NB4 (cell line): ENCODE measurements around the gene DYSF.

ENCODE experiments used
- DNase-seq: peaks from one replicate; pipeline ENCODE4 v3.0.0; 2010; ENCODE audit warnings: low read depth
- H3K4me3 ChIP-seq: one replicate; pipeline ENCODE4 v1.5.1; 2011; ENCODE audit warnings: mild to moderate bottlenecking, low read depth, low read length, moderate library complexity
- MYC ChIP-seq: IDR thresholded peaks from 2 replicates; pipeline ENCODE4 v1.6.1; 2011; ENCODE audit warnings: low read depth, low read length
- POLR2A ChIP-seq: IDR thresholded peaks from 2 replicates; pipeline ENCODE4 v1.6.1; 2011; ENCODE audit warnings: mild to moderate bottlenecking; ENCODE audit not compliant: insufficient read length; ENCODE audit errors: extremely low read depth
- TF ChIP-seq, protein P1 (sequence below): IDR thresholded peaks from 2 replicates; pipeline ENCODE4 v1.6.1; 2011; ENCODE audit warnings: low read depth, low read length
- TF ChIP-seq, protein P2 (sequence below): IDR thresholded peaks from one replicate; pipeline ENCODE4 v1.5.1; 2012; ENCODE audit warnings: low read depth, low read length

DYSF gene

DNA sequence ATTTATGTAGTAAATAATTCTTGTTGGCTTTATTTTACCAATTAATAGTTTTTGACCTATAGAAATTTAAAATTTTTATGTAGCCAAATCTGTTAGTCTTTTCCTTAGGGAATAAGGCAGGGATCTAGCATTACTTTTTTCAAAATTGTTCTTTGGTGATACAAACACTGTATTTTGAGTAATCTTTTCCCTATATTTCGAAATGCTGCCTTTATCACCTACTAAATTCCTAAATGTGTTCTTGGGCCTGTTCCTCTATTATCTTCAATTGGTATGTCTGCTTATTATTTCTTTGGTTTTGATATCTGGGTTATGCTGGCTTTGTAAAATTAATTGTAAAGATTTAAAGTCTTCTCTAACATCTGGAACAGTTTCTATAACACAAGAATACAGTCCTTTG is 87.5 kb downstream of the DYSF start:
- TF ChIP-seq, protein P1, sequence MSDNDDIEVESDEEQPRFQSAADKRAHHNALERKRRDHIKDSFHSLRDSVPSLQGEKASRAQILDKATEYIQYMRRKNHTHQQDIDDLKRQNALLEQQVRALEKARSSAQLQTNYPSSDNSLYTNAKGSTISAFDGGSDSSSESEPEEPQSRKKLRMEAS, result no peak
- TF ChIP-seq, protein P2, sequence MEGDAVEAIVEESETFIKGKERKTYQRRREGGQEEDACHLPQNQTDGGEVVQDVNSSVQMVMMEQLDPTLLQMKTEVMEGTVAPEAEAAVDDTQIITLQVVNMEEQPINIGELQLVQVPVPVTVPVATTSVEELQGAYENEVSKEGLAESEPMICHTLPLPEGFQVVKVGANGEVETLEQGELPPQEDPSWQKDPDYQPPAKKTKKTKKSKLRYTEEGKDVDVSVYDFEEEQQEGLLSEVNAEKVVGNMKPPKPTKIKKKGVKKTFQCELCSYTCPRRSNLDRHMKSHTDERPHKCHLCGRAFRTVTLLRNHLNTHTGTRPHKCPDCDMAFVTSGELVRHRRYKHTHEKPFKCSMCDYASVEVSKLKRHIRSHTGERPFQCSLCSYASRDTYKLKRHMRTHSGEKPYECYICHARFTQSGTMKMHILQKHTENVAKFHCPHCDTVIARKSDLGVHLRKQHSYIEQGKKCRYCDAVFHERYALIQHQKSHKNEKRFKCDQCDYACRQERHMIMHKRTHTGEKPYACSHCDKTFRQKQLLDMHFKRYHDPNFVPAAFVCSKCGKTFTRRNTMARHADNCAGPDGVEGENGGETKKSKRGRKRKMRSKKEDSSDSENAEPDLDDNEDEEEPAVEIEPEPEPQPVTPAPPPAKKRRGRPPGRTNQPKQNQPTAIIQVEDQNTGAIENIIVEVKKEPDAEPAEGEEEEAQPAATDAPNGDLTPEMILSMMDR, result no peak
- TF ChIP-seq MYC (no peak), POLR2A (no peak)
- H3K4me3 ChIP-seq, result no peak overlapping the region
- no peak for DNase-seq

DNA sequence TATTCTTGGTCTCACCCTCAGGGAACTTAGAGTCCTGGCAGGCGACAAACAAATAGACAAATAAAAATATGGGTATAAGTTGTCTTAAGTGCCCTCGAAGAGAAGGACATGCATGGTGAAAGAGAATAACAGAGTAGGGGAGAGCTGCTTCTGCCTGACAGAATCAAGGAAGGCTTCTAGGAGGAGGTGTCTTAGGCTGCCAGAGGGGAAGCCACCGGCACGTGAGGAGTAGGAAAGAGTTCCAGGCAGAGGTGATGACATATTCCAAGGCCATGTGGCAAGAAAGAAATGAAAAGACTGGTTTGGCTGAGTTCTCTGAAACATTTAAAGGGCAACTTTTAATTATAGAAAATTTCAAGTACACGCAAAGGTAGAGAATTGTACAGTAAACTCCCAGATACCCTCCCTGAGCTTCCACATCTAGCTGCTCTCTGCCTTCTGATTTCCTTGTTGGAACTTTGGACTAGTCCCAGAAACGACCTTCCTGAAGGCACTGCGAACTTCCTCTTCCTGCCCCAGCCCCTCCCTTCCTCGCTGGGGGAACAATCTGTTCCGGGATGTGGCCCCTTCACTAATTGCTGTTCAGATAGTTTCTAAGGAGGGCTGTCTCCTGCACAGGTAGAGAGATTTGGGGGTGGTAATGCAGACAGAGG is 91.7 kb downstream of the DYSF start:
- TF ChIP-seq, protein P2, result no peak
- H3K4me3 ChIP-seq, result no peak overlapping the region

DNA sequence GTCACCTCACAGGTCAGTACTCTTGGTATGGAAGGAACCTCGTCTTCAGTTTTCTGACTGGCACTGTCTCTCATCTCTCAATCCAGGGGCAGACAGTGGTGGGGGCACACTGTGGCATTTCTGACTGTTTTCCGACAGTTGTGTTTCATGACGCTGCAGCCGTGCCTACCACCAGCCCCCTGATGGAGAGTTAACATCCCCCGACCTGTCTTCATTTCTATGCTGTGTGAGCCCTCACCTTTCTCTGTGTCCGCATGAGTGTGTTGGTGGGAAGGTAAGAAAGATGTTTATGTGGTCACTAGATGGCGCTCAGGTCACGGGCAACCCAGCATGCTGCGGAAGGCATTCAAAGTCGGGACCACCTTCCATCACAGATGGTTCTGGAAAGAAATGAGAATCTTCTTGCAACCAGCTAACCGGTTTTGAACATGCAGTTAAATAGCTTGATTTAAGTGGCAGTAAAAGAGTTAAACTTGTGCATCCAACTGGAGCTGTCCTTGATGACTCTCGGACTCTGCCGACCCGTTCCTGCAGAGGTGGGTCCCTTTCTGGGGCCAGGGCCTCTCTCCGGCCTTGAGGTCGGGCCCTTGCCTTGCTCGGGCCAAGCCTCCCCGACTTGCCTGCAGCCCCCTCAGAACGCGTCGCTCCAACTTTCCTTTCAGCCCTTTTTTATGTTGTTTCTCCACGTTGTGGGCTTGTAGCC is 92.4 kb downstream of the DYSF start:
- TF ChIP-seq, protein P2, result peak; percentile 67
- no peak for TF ChIP-seq POLR2A
- TF ChIP-seq, protein P1, result peak; percentile 45; the same call in 1 of the 2 replicates
- peak; percentile 34; the same call in 1 of the 2 replicates for TF ChIP-seq MYC
- peak; percentile 79 for DNase-seq
- no peak overlapping the region for H3K4me3 ChIP-seq

More for the DNA sequence above, 91.7 kb downstream of the DYSF start:
- no peak for DNase-seq

DNA sequence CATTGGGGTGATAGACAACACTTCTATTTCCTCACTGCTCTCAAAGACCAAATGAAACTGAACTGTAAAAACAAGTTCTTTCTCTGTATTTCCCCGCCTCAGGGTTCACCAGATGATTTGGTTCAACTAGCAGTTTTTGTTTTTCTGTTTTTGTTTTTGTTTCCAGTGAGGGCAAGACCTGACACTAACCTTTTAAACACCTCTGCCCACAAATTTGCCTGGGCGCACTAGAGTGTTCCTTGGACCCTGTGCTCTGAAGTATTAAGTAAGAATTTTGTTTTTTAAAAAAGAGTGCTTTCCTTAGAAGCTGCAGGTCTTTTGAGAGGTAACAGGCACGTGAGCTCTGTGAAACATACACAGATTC is 92.9 kb downstream of the DYSF start:
- TF ChIP-seq, protein P2, result no peak
- TF ChIP-seq POLR2A (no peak), MYC (no peak)
- TF ChIP-seq, protein P1, result no peak
- no peak overlapping the region for H3K4me3 ChIP-seq
- no peak for DNase-seq

DNA sequence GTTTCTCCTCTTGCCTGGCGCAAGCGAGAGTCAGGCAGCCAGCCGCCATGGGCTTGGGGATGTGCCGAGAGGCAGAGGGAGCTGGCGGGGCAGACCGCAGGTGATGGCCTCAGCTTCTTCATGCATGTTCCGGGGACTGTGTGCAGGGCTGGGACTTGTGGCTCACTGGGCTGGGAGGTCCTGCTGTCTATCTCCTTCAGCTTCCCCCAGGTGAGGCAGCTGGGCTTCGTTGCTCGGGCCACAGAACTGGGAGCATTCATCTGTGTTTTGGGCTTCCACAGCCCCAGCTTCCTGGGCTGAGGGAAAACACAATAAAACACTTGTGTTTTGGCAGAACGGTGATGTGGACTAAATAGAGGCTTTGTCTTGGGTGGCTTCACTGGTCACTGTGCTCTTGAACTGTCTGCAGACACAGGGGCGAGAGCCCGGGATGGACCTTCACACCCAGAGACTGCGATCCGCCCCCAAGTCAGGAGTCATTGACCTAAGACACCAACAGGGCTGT is 93.5 kb downstream of the DYSF start:
- TF ChIP-seq, protein P2, result no peak
- TF ChIP-seq, protein P1, result no peak
- no peak for TF ChIP-seq POLR2A
- TF ChIP-seq MYC, result no peak
- no peak overlapping the region for H3K4me3 ChIP-seq
- no peak for DNase-seq
